ENCODE measurements around the gene EVC. TPM values are rescaled to one million over a fixed set of nuclear protein-coding genes. Genes with fewer than 3 reads are reported as not detected.

EVC gene
- total RNA-seq, 1 experiment from 2014 or later = not detected

DNA sequence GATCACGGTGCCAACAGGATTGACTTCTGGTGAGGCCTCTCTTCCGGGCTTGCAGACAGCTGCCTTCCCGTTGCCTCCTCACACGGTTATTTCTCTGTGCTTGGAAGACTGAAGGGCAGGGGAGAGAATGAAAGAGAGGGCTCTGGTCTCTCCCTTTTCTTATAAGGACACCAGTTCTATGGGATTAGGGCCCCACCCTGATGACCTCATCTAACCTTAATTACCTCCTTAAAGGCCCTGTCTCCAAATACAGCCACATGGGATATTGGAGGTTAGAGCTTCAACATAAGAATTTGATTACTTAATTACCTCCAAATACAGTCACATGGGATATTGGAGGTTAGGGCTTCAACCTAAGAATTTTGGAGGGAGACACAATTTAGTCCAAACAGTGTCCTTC is 46.5 kb downstream of the EVC start:
- Mint-ChIP-seq H3K9me3 (ENCODE audit: low read depth, unreplicated experiment) (peaks cover 5% of the 10 kb centered on the region), H3K36me3 (ENCODE audit: insufficient read depth, unreplicated experiment) (no peaks in the 10 kb centered on the region), H3K27me3 (ENCODE audit: unreplicated experiment) (no peaks in the 10 kb centered on the region), H3K4me3 (ENCODE audit: low read depth, unreplicated experiment) (no peak overlapping the region), H3K27ac (ENCODE audit: unreplicated experiment) (no peak overlapping the region), H3K4me1 (ENCODE audit: low read depth, unreplicated experiment) (no peaks in the 10 kb centered on the region)
- DNase-seq = no peak
- CTCF ChIA-PET = no interaction called here
- TF ChIP-seq, protein P1, sequence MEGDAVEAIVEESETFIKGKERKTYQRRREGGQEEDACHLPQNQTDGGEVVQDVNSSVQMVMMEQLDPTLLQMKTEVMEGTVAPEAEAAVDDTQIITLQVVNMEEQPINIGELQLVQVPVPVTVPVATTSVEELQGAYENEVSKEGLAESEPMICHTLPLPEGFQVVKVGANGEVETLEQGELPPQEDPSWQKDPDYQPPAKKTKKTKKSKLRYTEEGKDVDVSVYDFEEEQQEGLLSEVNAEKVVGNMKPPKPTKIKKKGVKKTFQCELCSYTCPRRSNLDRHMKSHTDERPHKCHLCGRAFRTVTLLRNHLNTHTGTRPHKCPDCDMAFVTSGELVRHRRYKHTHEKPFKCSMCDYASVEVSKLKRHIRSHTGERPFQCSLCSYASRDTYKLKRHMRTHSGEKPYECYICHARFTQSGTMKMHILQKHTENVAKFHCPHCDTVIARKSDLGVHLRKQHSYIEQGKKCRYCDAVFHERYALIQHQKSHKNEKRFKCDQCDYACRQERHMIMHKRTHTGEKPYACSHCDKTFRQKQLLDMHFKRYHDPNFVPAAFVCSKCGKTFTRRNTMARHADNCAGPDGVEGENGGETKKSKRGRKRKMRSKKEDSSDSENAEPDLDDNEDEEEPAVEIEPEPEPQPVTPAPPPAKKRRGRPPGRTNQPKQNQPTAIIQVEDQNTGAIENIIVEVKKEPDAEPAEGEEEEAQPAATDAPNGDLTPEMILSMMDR (IDR thresholded peaks at IDR 0.05; ENCODE audit: unreplicated experiment) = no peak
- BruUV-seq (replicated peaks) = no TSS peak
- intact Hi-C loops (cut with micrococcal nuclease; ENCODE audit: unreplicated experiment) = no loop called here

DNA sequence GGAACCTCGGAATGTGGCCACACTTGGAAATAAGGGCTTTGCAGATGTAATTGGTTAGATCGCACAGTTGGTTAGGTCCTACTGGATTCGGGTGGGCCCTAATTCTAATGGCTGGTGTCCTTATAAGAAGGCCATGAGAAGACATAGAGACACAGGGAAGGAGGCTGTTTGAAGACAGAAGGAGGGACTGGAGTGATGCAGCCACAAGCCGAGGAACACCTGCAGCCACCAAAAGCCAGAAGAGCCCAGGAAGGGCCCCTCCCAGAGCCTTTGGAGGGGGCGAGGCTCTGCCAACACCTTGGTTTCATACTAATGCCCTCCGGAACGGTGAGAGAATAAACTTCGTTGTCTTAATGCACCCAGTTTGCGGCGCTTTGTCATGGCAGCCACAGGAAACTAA is 47.0 kb downstream of the EVC start:
- CTCF ChIA-PET = no interaction called here
- no peaks in the 10 kb centered on the region for H3K36me3 Mint-ChIP-seq (ENCODE audit: insufficient read depth, unreplicated experiment)
- DNase-seq = no peak
- H3K4me3 Mint-ChIP-seq (ENCODE audit: low read depth, unreplicated experiment) = no peak overlapping the region
- no TSS peak for BruUV-seq (replicated peaks)
- peaks cover 5% of the 10 kb centered on the region for H3K9me3 Mint-ChIP-seq (ENCODE audit: low read depth, unreplicated experiment)
- no peaks in the 10 kb centered on the region for H3K27me3 Mint-ChIP-seq (ENCODE audit: unreplicated experiment)
- TF ChIP-seq, protein P1 (IDR thresholded peaks at IDR 0.05; ENCODE audit: unreplicated experiment) = no peak
- H3K27ac Mint-ChIP-seq (ENCODE audit: unreplicated experiment) = no peak overlapping the region
- intact Hi-C loops (cut with micrococcal nuclease; ENCODE audit: unreplicated experiment) = no loop called here
- H3K4me1 Mint-ChIP-seq (ENCODE audit: low read depth, unreplicated experiment) = no peaks in the 10 kb centered on the region

DNA sequence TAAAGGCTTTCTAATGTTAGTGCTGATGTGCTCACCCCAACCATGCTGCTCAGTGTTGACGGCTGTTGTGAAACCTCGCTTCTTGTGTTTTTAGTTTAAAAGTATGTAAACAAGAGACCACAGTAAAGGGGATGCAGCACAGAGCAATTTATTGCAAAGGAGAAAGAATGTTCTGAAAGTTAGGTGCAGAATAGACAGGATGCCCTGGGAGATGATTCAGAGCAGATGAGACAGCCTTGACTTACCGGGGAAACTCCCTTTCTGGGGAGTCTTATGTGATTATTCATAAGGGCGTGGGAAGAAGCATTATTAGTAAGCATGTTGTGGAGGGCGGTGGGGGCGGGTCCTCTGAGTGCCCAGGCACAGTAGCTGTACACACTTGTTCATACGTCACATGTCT is 47.7 kb downstream of the EVC start:
- peaks cover 5% of the 10 kb centered on the region for H3K9me3 Mint-ChIP-seq (ENCODE audit: low read depth, unreplicated experiment)
- intact Hi-C loops (cut with micrococcal nuclease; ENCODE audit: unreplicated experiment) = no loop called here
- BruUV-seq (replicated peaks) = no TSS peak
- H3K27me3 Mint-ChIP-seq (ENCODE audit: unreplicated experiment) = no peaks in the 10 kb centered on the region
- TF ChIP-seq, protein P1 (IDR thresholded peaks at IDR 0.05; ENCODE audit: unreplicated experiment) = no peak
- H3K4me1 Mint-ChIP-seq (ENCODE audit: low read depth, unreplicated experiment) = no peaks in the 10 kb centered on the region
- DNase-seq = no peak
- H3K36me3 Mint-ChIP-seq (ENCODE audit: insufficient read depth, unreplicated experiment) = no peaks in the 10 kb centered on the region
- CTCF ChIA-PET = no interaction called here
- H3K27ac Mint-ChIP-seq (ENCODE audit: unreplicated experiment) = no peak overlapping the region
- no peak overlapping the region for H3K4me3 Mint-ChIP-seq (ENCODE audit: low read depth, unreplicated experiment)

DNA sequence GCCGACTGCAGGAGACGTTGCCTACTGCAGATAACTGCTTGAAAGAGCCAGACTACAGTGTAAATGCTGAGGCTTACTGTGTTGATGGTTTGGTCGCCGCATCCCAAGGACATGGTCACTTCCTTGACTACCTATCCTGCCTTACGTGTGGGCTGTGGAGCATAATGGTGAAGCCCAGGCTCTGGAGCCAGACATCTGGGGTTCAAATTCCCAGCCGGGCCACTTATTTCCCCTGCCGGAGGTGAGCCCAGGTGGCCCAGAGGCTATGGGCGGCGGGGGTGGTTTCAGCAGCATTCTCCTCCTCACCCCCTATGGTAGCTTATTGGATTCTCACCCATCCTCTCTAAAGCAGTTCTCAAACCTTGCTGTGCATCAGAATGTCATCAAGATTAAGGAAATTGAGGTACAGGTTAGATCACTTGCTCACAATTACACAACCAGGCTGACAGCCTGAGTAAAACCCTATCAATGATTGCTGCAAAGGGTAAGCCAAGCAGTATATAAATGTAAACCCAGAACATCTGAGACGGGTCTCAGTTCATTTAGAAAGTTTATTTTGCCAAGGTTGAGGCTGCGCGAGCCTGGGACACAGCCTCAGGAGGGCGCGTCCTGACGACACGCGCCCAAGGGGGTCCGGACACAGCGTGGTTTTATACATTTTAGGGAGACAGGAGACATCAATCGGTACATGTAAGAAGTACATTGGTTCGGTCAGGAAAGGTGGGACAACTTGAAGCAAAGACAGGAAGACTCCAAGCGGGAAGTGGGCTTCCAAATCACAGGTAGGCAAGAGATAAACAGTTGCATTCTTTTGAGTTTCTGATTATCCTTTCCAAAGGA is 48.5 kb downstream of the EVC start:
- CTCF ChIA-PET = no interaction called here
- Mint-ChIP-seq H3K36me3 (ENCODE audit: insufficient read depth, unreplicated experiment) (no peaks in the 10 kb centered on the region), H3K9me3 (ENCODE audit: low read depth, unreplicated experiment) (peaks cover 5% of the 10 kb centered on the region), H3K27ac (ENCODE audit: unreplicated experiment) (no peak overlapping the region), H3K4me1 (ENCODE audit: low read depth, unreplicated experiment) (no peaks in the 10 kb centered on the region), H3K27me3 (ENCODE audit: unreplicated experiment) (no peaks in the 10 kb centered on the region), H3K4me3 (ENCODE audit: low read depth, unreplicated experiment) (no peak overlapping the region)
- TF ChIP-seq, protein P1 (IDR thresholded peaks at IDR 0.05; ENCODE audit: unreplicated experiment) = no peak
- DNase-seq = no peak
- no TSS peak for BruUV-seq (replicated peaks)
- intact Hi-C loops (cut with micrococcal nuclease; ENCODE audit: unreplicated experiment) = no loop called here

Measured in Calu3 (cell line).